ENCODE results near the gene POLR2M. TPM values are rescaled to one million over a fixed set of nuclear protein-coding genes. Genes with fewer than 3 reads are reported as not detected.

POLR2M gene
- total and polyA plus RNA-seq, 2 donors (not counting 3 experiments of a cell fraction or from before 2014, with no cell fraction given): 38.4 to 42.5 TPM

DNA sequence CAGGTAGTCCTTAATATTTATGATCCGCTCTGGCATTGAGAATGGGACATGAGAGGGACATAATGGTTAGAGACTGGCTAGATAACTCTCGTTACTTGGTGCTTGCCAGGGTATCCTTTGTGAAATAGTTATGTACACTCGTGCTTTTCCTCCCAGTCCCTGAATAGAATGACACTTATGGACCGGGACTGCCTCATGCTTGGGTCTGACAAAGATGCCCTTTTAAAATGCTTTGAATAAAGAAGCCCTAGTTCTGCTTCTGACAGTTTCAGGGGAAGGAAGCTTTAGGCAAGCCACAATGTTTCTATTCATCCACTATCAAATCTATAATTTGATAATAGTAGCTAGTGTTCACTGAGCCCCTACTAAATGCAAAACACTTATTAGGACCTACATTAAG, 29.4 kb downstream of the POLR2M start:
- Histone ChIP-seq H3K27me3 (ENCODE audit: control insufficient read depth in 2 of 2, insufficient read depth in 2 of 2, low read length in 2 of 2) (no peaks in the 10 kb centered on the region), H3K9me1 (replicated peaks; ENCODE audit: control insufficient read depth, extremely low read depth, insufficient read depth, low read length) (no peaks in the 10 kb centered on the region), H3K4me2 (ENCODE audit: insufficient read depth, low read length) (no peak overlapping the region), H3K9ac (replicated peaks; ENCODE audit: extremely low read depth, insufficient read depth, low read length) (no peak overlapping the region), H3K79me2 (ENCODE audit: control insufficient read depth, insufficient read depth, low read length) (no peaks in the 10 kb centered on the region), H2AFZ (ENCODE audit: low read depth, low read length) (no peak overlapping the region), H3K4me3 (replicated peaks in 1 of 3; ENCODE audit: insufficient read depth in 1 of 3, low read depth in 1 of 3, low read length in 3 of 3) (no peak overlapping the region), H4K20me1 (replicated peaks; ENCODE audit: control insufficient read depth, extremely low read depth, insufficient read depth, low read length) (no peaks in the 10 kb centered on the region), H3K4me1 (ENCODE audit: control insufficient read depth, extremely low read depth, insufficient read depth, low read length) (peaks cover 10% of the 10 kb centered on the region), H3K36me3 (ENCODE audit: control insufficient read depth in 2 of 2, extremely low read depth in 1 of 2, insufficient read depth in 2 of 2, low read length in 2 of 2) (no peaks in the 10 kb centered on the region), H3K9me3 (replicated peaks; ENCODE audit: control insufficient read depth, insufficient read depth, low read length) (no peaks in the 10 kb centered on the region), H3K27ac (ENCODE audit: insufficient read depth, low read depth, low read length) (no peak overlapping the region)
- DNase-seq (ENCODE audit: low read depth, low spot score) (no peak), FAIRE-seq (no peak)
- dilution Hi-C loops (cut with MboI; ENCODE audit: extremely low pct_ligation_motif_present, low sequenced_read_pairs) (no loop called here), intact Hi-C loops (cut with micrococcal nuclease) (no loop called here)
- no TSS peak for BruUV-seq (replicated peaks)
- ChIA-PET POLR2A (no interaction called here), CTCF (interaction anchor here (1.0 to 4.0 kb wide), 5 partner anchors 15 to 335 kb away, joined by 3 to 25 read pairs (median 8); no protein-coding TSS in a partner anchor)
- no peak for TF ChIP-seq POLR2AphosphoS5 (IDR thresholded peaks at IDR 0.05; ENCODE audit: insufficient read depth, low read depth, low read length)
- no peak for TF ChIP-seq MYC (IDR thresholded peaks at IDR 0.05; ENCODE audit: low read depth, low read length)
- TF ChIP-seq POLR2A (IDR thresholded peaks at IDR 0.05; ENCODE audit: low read depth, low read length): no peak
- TF ChIP-seq, protein P1, sequence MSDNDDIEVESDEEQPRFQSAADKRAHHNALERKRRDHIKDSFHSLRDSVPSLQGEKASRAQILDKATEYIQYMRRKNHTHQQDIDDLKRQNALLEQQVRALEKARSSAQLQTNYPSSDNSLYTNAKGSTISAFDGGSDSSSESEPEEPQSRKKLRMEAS (IDR thresholded peaks at IDR 0.05; ENCODE audit: insufficient read depth, insufficient read length): no peak
- no peak for TF ChIP-seq GATA2 (IDR thresholded peaks at IDR 0.05; ENCODE audit: insufficient read depth, insufficient read length, low read depth, low read length)
- TF ChIP-seq, protein P2, sequence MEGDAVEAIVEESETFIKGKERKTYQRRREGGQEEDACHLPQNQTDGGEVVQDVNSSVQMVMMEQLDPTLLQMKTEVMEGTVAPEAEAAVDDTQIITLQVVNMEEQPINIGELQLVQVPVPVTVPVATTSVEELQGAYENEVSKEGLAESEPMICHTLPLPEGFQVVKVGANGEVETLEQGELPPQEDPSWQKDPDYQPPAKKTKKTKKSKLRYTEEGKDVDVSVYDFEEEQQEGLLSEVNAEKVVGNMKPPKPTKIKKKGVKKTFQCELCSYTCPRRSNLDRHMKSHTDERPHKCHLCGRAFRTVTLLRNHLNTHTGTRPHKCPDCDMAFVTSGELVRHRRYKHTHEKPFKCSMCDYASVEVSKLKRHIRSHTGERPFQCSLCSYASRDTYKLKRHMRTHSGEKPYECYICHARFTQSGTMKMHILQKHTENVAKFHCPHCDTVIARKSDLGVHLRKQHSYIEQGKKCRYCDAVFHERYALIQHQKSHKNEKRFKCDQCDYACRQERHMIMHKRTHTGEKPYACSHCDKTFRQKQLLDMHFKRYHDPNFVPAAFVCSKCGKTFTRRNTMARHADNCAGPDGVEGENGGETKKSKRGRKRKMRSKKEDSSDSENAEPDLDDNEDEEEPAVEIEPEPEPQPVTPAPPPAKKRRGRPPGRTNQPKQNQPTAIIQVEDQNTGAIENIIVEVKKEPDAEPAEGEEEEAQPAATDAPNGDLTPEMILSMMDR (IDR thresholded peaks at IDR 0.05; ENCODE audit: extremely low read depth in 1 of 2, insufficient read depth in 1 of 2, low read depth in 1 of 2, low read length in 2 of 2): no peak
- no peak for TF ChIP-seq FOS (IDR thresholded peaks at IDR 0.05; ENCODE audit: borderline replicate concordance, insufficient read depth, low read length)
- no peak for TF ChIP-seq EZH2 (IDR thresholded peaks at IDR 0.05; ENCODE audit: borderline replicate concordance, low read depth, low read length, severe bottlenecking)
